Measurements from ENCODE around the gene ARMC7. TPM values are rescaled to one million over a fixed set of nuclear protein-coding genes. Genes with fewer than 3 reads are reported as not detected.
A peak's percentile ranks its signal among the peaks of the same experiment; 100 is the strongest.
"Not testable (repeated sequence)": the region's sequence is repeated elsewhere in the genome, so short reads cannot be mapped to it uniquely, and the experiment has no call there.

The ARMC7 gene
- total RNA-seq, 1 donor from 2014 or later = 15.4 TPM

DNA sequence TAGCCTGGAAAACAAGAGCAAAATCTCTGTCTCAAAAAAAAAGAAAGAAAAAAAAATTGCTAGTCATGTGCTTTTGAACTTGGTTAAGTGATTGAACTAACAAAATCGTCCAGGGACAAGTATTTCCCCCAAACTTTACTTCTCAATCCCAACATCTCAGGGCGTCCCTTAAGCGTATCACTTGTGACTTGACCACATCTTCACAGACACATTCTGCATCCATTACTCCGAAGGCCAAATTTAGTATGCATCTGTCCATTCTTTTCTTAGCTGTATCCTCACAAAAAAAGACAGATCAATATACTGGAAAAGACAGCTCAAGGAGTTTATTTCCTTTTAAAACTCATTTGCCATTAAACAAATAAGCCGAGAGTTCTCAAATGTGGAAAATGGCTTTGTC lies 50.4 kb downstream of the ARMC7 start:
- no peaks in the 10 kb centered on the region for H3K9me3 Mint-ChIP-seq
- ATAC-seq (ENCODE audit: low read depth) = no peak
- peaks cover 6% of the 10 kb centered on the region for H3K36me3 Mint-ChIP-seq (ENCODE audit: low read depth)
- CTCF ChIA-PET = no interaction called here
- H3K27ac Mint-ChIP-seq = no peak overlapping the region
- POLR2A ChIA-PET = no interaction called here
- no peak overlapping the region for H3K4me3 Mint-ChIP-seq
- no peaks in the 10 kb centered on the region for H3K27me3 Mint-ChIP-seq
- intact Hi-C loops (cut with micrococcal nuclease) = no loop called here
- TF ChIP-seq, protein P1, sequence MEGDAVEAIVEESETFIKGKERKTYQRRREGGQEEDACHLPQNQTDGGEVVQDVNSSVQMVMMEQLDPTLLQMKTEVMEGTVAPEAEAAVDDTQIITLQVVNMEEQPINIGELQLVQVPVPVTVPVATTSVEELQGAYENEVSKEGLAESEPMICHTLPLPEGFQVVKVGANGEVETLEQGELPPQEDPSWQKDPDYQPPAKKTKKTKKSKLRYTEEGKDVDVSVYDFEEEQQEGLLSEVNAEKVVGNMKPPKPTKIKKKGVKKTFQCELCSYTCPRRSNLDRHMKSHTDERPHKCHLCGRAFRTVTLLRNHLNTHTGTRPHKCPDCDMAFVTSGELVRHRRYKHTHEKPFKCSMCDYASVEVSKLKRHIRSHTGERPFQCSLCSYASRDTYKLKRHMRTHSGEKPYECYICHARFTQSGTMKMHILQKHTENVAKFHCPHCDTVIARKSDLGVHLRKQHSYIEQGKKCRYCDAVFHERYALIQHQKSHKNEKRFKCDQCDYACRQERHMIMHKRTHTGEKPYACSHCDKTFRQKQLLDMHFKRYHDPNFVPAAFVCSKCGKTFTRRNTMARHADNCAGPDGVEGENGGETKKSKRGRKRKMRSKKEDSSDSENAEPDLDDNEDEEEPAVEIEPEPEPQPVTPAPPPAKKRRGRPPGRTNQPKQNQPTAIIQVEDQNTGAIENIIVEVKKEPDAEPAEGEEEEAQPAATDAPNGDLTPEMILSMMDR (IDR thresholded peaks at IDR 0.05) = no peak
- no peak for DNase-seq
- peaks cover 6% of the 10 kb centered on the region for H3K4me1 Mint-ChIP-seq

DNA sequence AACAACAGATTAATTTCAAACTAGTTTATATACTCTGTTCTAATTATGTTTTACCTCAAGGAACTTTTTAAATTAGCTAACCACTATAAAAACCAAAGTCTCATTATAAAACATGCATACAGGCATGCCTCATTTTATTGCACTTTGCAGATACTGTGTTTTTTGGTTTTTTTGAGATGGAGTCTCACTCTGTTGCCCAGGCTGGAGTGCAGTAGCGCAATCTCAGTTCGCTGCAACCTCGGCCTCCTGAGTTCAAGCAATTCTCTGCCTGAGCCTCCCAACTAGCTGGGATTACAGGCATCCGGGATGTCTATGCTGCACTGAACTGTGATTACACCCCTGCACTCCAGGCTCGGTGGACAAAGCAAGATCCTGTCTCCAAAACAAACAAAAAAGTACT lies 53.3 kb downstream of the ARMC7 start:
- peaks cover 31% of the 10 kb centered on the region for H3K36me3 Mint-ChIP-seq (ENCODE audit: low read depth)
- intact Hi-C loops (cut with micrococcal nuclease) = no loop called here
- DNase-seq = no peak
- H3K4me3 Mint-ChIP-seq = no peak overlapping the region
- no peaks in the 10 kb centered on the region for H3K4me1 Mint-ChIP-seq
- H3K9me3 Mint-ChIP-seq = no peaks in the 10 kb centered on the region
- no peaks in the 10 kb centered on the region for H3K27me3 Mint-ChIP-seq
- H3K27ac Mint-ChIP-seq = no peak overlapping the region
- ChIA-PET POLR2A (interaction anchor here (0.6 kb wide), 1 partner anchor 149 kb away, joined by 5 read pairs; no protein-coding TSS in a partner anchor), CTCF (interaction anchor here (1.4 kb wide), 1 partner anchor 49 kb away, joined by 3 read pairs; no protein-coding TSS in a partner anchor)
- TF ChIP-seq, protein P1 (IDR thresholded peaks at IDR 0.05) = no peak
- ATAC-seq (ENCODE audit: low read depth) = no peak

DNA sequence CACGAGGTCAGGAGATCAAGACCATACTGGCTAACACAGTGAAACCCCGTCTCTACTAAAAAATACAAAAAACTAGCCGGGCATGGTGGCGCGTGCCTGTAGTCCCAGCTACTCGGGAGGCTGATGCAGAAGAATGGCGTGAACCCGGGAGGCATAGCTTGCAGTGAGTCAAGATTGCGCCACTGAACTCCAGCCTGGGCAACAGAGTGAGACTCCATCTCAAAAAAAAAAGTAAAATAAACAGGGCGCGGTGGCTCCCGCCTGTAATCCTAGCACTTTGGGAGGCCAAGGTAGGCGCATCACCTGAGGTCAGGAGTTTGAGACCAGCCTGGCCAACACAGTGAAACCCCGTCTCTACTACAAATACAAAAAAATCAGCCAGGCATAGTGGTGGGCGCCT lies 54.8 kb downstream of the ARMC7 start:
- POLR2A ChIA-PET = not testable (repeated sequence)
- CTCF ChIA-PET = interaction anchor here (0.6 kb wide), 1 partner anchor 27 kb away, joined by 3 read pairs; no protein-coding TSS in a partner anchor

DNA sequence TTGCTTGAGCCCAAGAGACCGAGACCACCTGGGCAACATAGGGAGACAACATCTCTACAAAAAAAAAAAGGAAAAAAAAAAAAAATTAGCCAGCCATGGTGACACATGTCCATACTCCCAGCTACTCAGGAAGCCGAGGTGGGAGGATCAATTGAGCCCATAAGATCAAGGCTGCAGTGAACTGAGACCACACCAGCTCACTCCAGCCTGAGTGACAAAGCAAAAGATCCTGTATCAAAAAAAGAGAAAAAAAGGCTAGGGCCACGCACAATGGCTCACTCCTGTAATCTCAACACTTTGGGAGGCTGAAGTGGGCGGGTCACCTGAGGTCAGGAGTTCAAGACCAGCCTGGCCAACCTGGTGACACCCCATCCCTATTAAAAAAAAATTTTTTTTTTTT lies 59.2 kb downstream of the ARMC7 start:
- Mint-ChIP-seq H3K27ac (no peak overlapping the region), H3K4me1 (peaks cover 8% of the 10 kb centered on the region), H3K36me3 (ENCODE audit: low read depth) (peaks cover 58% of the 10 kb centered on the region), H3K4me3 (no peak overlapping the region), H3K9me3 (no peaks in the 10 kb centered on the region), H3K27me3 (no peaks in the 10 kb centered on the region)
- DNase-seq (no peak), ATAC-seq (ENCODE audit: low read depth) (no peak)
- ChIA-PET POLR2A (interaction anchor here (0.6 to 1.1 kb wide), 6 partner anchors 14 to 1103 kb away, joined by 3 to 4 read pairs (median 4); partner anchors contain the start of gene JPT1), CTCF (interaction anchor here (0.6 to 8.6 kb wide), 2 partner anchors 45 to 55 kb away, joined by 3 to 192 read pairs; no protein-coding TSS in a partner anchor)
- TF ChIP-seq, protein P1 (IDR thresholded peaks at IDR 0.05) = no peak
- intact Hi-C loops (cut with micrococcal nuclease) = no loop called here

More for the DNA sequence above, 54.8 kb downstream of the ARMC7 start:
- H3K4me1 Mint-ChIP-seq; intact Hi-C loops (cut with micrococcal nuclease); DNase-seq; H3K27ac Mint-ChIP-seq; ATAC-seq (ENCODE audit: low read depth); H3K4me3 Mint-ChIP-seq; H3K27me3 Mint-ChIP-seq; H3K9me3 Mint-ChIP-seq: not testable (repeated sequence)
- peaks cover 36% of the 10 kb centered on the region for H3K36me3 Mint-ChIP-seq (ENCODE audit: low read depth)

DNA sequence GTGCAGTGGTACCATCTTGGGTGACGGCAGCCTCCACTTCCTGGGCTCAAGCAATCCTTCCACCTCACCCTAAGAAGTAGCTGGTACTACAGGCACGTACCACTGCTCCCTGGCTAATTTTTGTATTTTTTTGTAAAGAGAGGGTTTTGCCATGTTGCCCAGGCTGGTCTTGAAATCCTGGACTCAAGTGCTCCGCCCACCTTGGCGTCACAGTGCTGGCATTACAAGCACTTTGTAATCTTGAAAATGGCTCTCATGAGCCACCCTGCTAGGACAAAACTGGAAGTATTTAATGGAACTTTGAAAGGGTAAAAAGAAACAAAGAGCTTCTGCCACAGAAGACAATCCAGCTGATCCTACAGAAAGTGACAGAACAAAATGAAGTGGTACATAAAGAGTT lies 63.8 kb downstream of the ARMC7 start:
- ChIA-PET CTCF (interaction anchor here (1.1 to 8.6 kb wide), 3 partner anchors 28 to 59 kb away, joined by 3 to 192 read pairs (median 5); no protein-coding TSS in a partner anchor), POLR2A (interaction anchor here (0.6 to 2.5 kb wide), 4 partner anchors 19 to 1573 kb away, joined by 4 to 9 read pairs (median 6); partner anchors contain the start of genes JPT1 and WBP2)
- TF ChIP-seq, protein P1 (IDR thresholded peaks at IDR 0.05) = no peak
- Mint-ChIP-seq H3K4me1 (peaks cover 16% of the 10 kb centered on the region), H3K4me3 (no peak overlapping the region), H3K36me3 (ENCODE audit: low read depth) (peaks cover 61% of the 10 kb centered on the region), H3K27me3 (no peaks in the 10 kb centered on the region), H3K9me3 (no peaks in the 10 kb centered on the region), H3K27ac (peak overlapping the region; percentile 46)
- intact Hi-C loops (cut with micrococcal nuclease) = no loop called here
- ATAC-seq (ENCODE audit: low read depth) = no peak
- DNase-seq = no peak
